ENCODE data around the gene F11R. TPM values are rescaled to one million over a fixed set of nuclear protein-coding genes. Genes with fewer than 3 reads are reported as not detected.

The F11R gene
- total and polyA plus RNA-seq, 2 of the 13 experiments (the other 11 are each of a cell fraction or from before 2014, with no cell fraction given) = 95.8 to 105 TPM

- no peak for TF ChIP-seq ZBTB1 (CRISPR knock-in tag; IDR thresholded peaks at IDR 0.05; ENCODE audit: borderline replicate concordance)
- peak; percentile 85 for TF ChIP-seq ZSCAN31 (CRISPR knock-in tag; IDR thresholded peaks at IDR 0.05; ENCODE audit: low read depth)
- TF ChIP-seq GZF1 (CRISPR knock-in tag; IDR thresholded peaks at IDR 0.05) = no peak
- no peak for TF ChIP-seq ZBTB4 (CRISPR knock-in tag; IDR thresholded peaks at IDR 0.05; ENCODE audit: borderline replicate concordance)
- no peak for TF ChIP-seq ZNF264 (CRISPR knock-in tag; IDR thresholded peaks at IDR 0.05)
- TF ChIP-seq ZNF678 (CRISPR knock-in tag; IDR thresholded peaks at IDR 0.05) = no peak
- peak; percentile 76 for TF ChIP-seq ATF1 (CRISPR knock-in tag; IDR thresholded peaks at IDR 0.05)
- TF ChIP-seq TARDBP (CRISPR knock-in tag; IDR thresholded peaks at IDR 0.05) = no peak; the same call in none of the 2 replicates
- no peak; the same call in 1 of the 2 replicates for TF ChIP-seq ZNF609 (CRISPR knock-in tag; IDR thresholded peaks at IDR 0.05; ENCODE audit: borderline replicate concordance)
- no peak for TF ChIP-seq RBAK (CRISPR knock-in tag; IDR thresholded peaks at IDR 0.05)
- peak; percentile 17; the same call in 1 of the 2 replicates for TF ChIP-seq TCF7 (IDR thresholded peaks at IDR 0.05; ENCODE audit: low read depth)
- 0 out of 2 replicates have a peak, but pooled peaks have one; percentile 30 for TF ChIP-seq ZNF235 (CRISPR knock-in tag; IDR thresholded peaks at IDR 0.05; ENCODE audit: borderline replicate concordance)
- no peak for TF ChIP-seq ZNF850 (CRISPR knock-in tag; conservative IDR thresholded peaks at IDR 0.05)
- TF ChIP-seq AKNA (CRISPR knock-in tag; IDR thresholded peaks at IDR 0.05; ENCODE audit: borderline replicate concordance) = no peak
- 0 out of 2 replicates have a peak, but pooled peaks have one; percentile 69 for TF ChIP-seq ZNF567 (CRISPR knock-in tag; IDR thresholded peaks at IDR 0.05; ENCODE audit: borderline replicate concordance)
Measured at GRCh38 chr1:161045736-161046604, 25.0 kb upstream of the F11R start, which contains the start of gene USF1 (continued).

Measured in HepG2 (cell line).